ENCODE results near the gene EYS. TPM values are rescaled to one million over a fixed set of nuclear protein-coding genes. Genes with fewer than 3 reads are reported as not detected.

EYS gene
- total and polyA plus RNA-seq, 4 donors = 0.08 to 0.63 (median 0.36) TPM

DNA sequence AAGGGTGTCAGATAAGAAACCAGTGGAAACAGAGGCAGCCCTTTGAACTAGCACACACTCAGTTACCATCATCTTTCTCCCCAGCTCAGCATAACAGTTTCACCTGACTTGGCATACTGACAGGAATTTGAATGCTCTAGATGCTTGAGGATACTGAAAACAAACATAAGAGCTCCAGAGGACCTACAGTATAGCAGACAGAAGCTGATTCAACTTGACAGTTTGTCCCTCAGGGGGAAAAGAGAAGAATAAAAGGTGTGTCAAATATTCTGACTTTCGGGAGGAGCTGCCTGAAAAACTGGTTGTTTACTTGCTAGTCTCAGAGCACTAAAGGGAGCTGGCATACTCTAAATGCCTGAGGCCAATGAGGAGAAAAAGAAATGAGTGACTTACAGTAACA, 35.1 kb downstream of the EYS start:
- no peaks in the 10 kb centered on the region for H3K36me3 ChIP-seq (ENCODE audit: control insufficient read depth in 4 of 4, insufficient read depth in 3 of 4, low read depth in 1 of 4, low read length in 3 of 4)
- no peaks in the 10 kb centered on the region for H3K27me3 ChIP-seq (ENCODE audit: control insufficient read depth in 4 of 4, insufficient read depth in 4 of 4, low read length in 3 of 4)
- no peak overlapping the region for H3K27ac ChIP-seq (ENCODE audit: low read depth in 1 of 2, low read length in 2 of 2)
- TF ChIP-seq YY1 (IDR thresholded peaks at IDR 0.05) (no peak), FOXA2 (IDR thresholded peaks at IDR 0.05) (no peak), HNF4G (IDR thresholded peaks at IDR 0.05) (no peak), FOXA1 (IDR thresholded peaks at IDR 0.05) (no peak), GABPA (IDR thresholded peaks at IDR 0.05 in 1 of 2, conservative IDR thresholded peaks at IDR 0.05 in 1 of 2) (no peak), NR2F2 (IDR thresholded peaks at IDR 0.05) (no peak), RAD21 (IDR thresholded peaks at IDR 0.05) (no peak), JUND (IDR thresholded peaks at IDR 0.05) (no peak), RXRA (IDR thresholded peaks at IDR 0.05) (no peak), TAF1 (conservative IDR thresholded peaks at IDR 0.05) (no peak), SP1 (IDR thresholded peaks at IDR 0.05) (no peak)
- TF ChIP-seq, protein P1, sequence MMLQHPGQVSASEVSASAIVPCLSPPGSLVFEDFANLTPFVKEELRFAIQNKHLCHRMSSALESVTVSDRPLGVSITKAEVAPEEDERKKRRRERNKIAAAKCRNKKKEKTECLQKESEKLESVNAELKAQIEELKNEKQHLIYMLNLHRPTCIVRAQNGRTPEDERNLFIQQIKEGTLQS (IDR thresholded peaks at IDR 0.05) = no peak
- TF ChIP-seq, protein P2, sequence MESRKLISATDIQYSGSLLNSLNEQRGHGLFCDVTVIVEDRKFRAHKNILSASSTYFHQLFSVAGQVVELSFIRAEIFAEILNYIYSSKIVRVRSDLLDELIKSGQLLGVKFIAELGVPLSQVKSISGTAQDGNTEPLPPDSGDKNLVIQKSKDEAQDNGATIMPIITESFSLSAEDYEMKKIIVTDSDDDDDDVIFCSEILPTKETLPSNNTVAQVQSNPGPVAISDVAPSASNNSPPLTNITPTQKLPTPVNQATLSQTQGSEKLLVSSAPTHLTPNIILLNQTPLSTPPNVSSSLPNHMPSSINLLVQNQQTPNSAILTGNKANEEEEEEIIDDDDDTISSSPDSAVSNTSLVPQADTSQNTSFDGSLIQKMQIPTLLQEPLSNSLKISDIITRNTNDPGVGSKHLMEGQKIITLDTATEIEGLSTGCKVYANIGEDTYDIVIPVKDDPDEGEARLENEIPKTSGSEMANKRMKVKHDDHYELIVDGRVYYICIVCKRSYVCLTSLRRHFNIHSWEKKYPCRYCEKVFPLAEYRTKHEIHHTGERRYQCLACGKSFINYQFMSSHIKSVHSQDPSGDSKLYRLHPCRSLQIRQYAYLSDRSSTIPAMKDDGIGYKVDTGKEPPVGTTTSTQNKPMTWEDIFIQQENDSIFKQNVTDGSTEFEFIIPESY (IDR thresholded peaks at IDR 0.05) = no peak
- TF ChIP-seq, protein P3, sequence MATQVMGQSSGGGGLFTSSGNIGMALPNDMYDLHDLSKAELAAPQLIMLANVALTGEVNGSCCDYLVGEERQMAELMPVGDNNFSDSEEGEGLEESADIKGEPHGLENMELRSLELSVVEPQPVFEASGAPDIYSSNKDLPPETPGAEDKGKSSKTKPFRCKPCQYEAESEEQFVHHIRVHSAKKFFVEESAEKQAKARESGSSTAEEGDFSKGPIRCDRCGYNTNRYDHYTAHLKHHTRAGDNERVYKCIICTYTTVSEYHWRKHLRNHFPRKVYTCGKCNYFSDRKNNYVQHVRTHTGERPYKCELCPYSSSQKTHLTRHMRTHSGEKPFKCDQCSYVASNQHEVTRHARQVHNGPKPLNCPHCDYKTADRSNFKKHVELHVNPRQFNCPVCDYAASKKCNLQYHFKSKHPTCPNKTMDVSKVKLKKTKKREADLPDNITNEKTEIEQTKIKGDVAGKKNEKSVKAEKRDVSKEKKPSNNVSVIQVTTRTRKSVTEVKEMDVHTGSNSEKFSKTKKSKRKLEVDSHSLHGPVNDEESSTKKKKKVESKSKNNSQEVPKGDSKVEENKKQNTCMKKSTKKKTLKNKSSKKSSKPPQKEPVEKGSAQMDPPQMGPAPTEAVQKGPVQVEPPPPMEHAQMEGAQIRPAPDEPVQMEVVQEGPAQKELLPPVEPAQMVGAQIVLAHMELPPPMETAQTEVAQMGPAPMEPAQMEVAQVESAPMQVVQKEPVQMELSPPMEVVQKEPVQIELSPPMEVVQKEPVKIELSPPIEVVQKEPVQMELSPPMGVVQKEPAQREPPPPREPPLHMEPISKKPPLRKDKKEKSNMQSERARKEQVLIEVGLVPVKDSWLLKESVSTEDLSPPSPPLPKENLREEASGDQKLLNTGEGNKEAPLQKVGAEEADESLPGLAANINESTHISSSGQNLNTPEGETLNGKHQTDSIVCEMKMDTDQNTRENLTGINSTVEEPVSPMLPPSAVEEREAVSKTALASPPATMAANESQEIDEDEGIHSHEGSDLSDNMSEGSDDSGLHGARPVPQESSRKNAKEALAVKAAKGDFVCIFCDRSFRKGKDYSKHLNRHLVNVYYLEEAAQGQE (IDR thresholded peaks at IDR 0.05) = no peak
- TF ChIP-seq, protein P4, sequence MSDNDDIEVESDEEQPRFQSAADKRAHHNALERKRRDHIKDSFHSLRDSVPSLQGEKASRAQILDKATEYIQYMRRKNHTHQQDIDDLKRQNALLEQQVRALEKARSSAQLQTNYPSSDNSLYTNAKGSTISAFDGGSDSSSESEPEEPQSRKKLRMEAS (IDR thresholded peaks at IDR 0.05) = no peak
- H3K9me3 ChIP-seq (ENCODE audit: control insufficient read depth in 4 of 4, low read length in 3 of 4) = peaks cover 0 to 5% (median under 1%) of the 10 kb centered on the region in 4 donors
- 64% methylated on average over 1 of the region's 1 CpG for WGBS
- H3K4me3 ChIP-seq (ENCODE audit: low read depth in 1 of 3, low read length in 3 of 3) = no peak overlapping the region
- no peak for DNase-seq (ENCODE audit: low spot score)
- H3K4me1 ChIP-seq (ENCODE audit: control insufficient read depth in 4 of 4, insufficient read depth in 4 of 4, low read length in 3 of 4) = no peaks in the 10 kb centered on the region
- no peak overlapping the region for H3K9ac ChIP-seq (ENCODE audit: low read depth in 1 of 2, low read length in 2 of 2)

DNA sequence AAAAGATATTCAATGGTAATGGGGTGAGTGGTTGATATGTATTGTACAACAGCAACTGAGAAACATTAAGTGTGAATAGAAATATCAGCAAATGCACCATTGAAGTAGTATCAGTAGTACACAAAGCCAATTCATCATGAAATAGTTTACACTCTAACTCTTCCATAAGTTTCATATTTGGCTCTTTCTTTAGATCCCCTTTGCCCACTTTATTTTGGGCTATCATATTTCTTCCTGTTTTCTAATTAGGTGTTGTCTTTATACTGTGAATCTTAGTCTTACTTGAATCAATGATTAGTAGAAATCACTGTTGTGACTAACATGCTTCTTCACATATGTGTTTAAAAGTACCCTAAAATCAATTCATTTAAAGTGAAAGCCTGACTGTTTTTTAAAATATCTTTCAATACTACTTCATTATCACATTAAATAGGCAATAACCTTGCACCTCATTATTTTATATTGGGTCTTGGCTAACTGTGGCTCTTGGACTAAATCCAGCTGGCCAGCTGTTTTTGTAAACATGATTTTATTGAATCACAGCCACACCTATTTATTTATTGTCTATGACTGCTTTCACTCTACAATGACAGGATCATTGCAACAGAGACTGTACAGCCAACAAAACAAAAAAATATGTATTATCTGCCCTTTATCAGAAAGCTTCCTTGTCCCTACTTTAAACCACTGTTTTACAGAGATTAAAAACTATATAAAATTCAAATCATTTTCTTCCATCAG, 38.9 kb downstream of the EYS start:
- Histone ChIP-seq H3K27me3 (ENCODE audit: control insufficient read depth in 4 of 4, insufficient read depth in 4 of 4, low read length in 3 of 4) (no peaks in the 10 kb centered on the region), H3K9ac (ENCODE audit: low read depth in 1 of 2, low read length in 2 of 2) (no peak overlapping the region), H3K4me1 (ENCODE audit: control insufficient read depth in 4 of 4, insufficient read depth in 4 of 4, low read length in 3 of 4) (no peaks in the 10 kb centered on the region), H3K27ac (ENCODE audit: low read depth in 1 of 2, low read length in 2 of 2) (no peak overlapping the region), H3K9me3 (ENCODE audit: control insufficient read depth in 4 of 4, low read length in 3 of 4) (peaks cover 0 to under 1% (median 0%) of the 10 kb centered on the region in 4 donors), H3K36me3 (ENCODE audit: control insufficient read depth in 4 of 4, insufficient read depth in 3 of 4, low read depth in 1 of 4, low read length in 3 of 4) (no peaks in the 10 kb centered on the region), H3K4me3 (ENCODE audit: low read depth in 1 of 3, low read length in 3 of 3) (no peak overlapping the region)
- DNase-seq (ENCODE audit: low spot score) = no peak
- TF ChIP-seq, protein P3 (IDR thresholded peaks at IDR 0.05) = no peak
- TF ChIP-seq, protein P5, sequence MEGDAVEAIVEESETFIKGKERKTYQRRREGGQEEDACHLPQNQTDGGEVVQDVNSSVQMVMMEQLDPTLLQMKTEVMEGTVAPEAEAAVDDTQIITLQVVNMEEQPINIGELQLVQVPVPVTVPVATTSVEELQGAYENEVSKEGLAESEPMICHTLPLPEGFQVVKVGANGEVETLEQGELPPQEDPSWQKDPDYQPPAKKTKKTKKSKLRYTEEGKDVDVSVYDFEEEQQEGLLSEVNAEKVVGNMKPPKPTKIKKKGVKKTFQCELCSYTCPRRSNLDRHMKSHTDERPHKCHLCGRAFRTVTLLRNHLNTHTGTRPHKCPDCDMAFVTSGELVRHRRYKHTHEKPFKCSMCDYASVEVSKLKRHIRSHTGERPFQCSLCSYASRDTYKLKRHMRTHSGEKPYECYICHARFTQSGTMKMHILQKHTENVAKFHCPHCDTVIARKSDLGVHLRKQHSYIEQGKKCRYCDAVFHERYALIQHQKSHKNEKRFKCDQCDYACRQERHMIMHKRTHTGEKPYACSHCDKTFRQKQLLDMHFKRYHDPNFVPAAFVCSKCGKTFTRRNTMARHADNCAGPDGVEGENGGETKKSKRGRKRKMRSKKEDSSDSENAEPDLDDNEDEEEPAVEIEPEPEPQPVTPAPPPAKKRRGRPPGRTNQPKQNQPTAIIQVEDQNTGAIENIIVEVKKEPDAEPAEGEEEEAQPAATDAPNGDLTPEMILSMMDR (IDR thresholded peaks at IDR 0.05; ENCODE audit: low read depth, low read length, missing input control) = no peak
- TF ChIP-seq TAF1 (conservative IDR thresholded peaks at IDR 0.05) (no peak), HNF4A (conservative IDR thresholded peaks at IDR 0.05) (no peak), HNF4G (IDR thresholded peaks at IDR 0.05) (no peak), EGR1 (IDR thresholded peaks at IDR 0.05; ENCODE audit: low read depth in 2 of 2) (no peak), JUND (IDR thresholded peaks at IDR 0.05) (no peak), NR2F2 (IDR thresholded peaks at IDR 0.05) (no peak), RAD21 (IDR thresholded peaks at IDR 0.05) (no peak), YY1 (IDR thresholded peaks at IDR 0.05) (no peak)
- TF ChIP-seq, protein P2 (IDR thresholded peaks at IDR 0.05) = no peak
